Nephron progenitor cell (in vitro differentiated cells): Measurements from ENCODE around the gene FAM50B.
"Not testable (repeated sequence)": the region's sequence is repeated elsewhere in the genome, so short reads cannot be mapped to it uniquely, and the experiment has no call there.

Experiments used
- DNase-seq: peaks from one replicate; pipeline ENCODE4 v3.0.0; 2021
- H3K27ac Mint-ChIP-seq: 2 replicates; pipeline ENCODE4 v1.8.0; 2021; ENCODE audit warnings: mild to moderate bottlenecking, moderate library complexity, mixed read lengths
- H3K27me3 Mint-ChIP-seq: 2 replicates; pipeline ENCODE4 v1.8.0; 2021; ENCODE audit warnings: mild to moderate bottlenecking, low read depth, mixed read lengths; ENCODE audit not compliant: poor library complexity
- H3K36me3 Mint-ChIP-seq: 2 replicates; pipeline ENCODE4 v1.8.0; 2021; ENCODE audit warnings: low read depth, mixed read lengths
- H3K4me1 Mint-ChIP-seq: 2 replicates; pipeline ENCODE4 v1.8.0; 2021; ENCODE audit warnings: mixed read lengths
- H3K4me3 Mint-ChIP-seq: 2 replicates; pipeline ENCODE4 v1.8.0; 2021; ENCODE audit warnings: mild to moderate bottlenecking, moderate library complexity, mixed read lengths
- H3K9me3 Mint-ChIP-seq: 2 replicates; pipeline ENCODE4 v1.8.0; 2021; ENCODE audit warnings: mild to moderate bottlenecking, moderate library complexity, mixed read lengths
- CTCF ChIP-seq: fragments of 200-600 bp; sonication (generic); IDR thresholded peaks from 2 replicates; pipeline ENCODE4 v1.5.0; 2021; ENCODE audit warnings: antibody characterized with exemption

FAM50B gene

GRCh38 chr6:3861424-3861823, 12.3 kb downstream of the FAM50B start:
- peaks cover 13% of the 10 kb centered on the region for H3K9me3 Mint-ChIP-seq
- no peak overlapping the region for H3K4me3 Mint-ChIP-seq
- no peak for TF ChIP-seq CTCF
- no peak overlapping the region for H3K27ac Mint-ChIP-seq
- H3K4me1 Mint-ChIP-seq = peaks cover 7% of the 10 kb centered on the region
- peaks cover 60% of the 10 kb centered on the region for H3K27me3 Mint-ChIP-seq
- DNase-seq = no peak
- H3K36me3 Mint-ChIP-seq = no peaks in the 10 kb centered on the region

DNA sequence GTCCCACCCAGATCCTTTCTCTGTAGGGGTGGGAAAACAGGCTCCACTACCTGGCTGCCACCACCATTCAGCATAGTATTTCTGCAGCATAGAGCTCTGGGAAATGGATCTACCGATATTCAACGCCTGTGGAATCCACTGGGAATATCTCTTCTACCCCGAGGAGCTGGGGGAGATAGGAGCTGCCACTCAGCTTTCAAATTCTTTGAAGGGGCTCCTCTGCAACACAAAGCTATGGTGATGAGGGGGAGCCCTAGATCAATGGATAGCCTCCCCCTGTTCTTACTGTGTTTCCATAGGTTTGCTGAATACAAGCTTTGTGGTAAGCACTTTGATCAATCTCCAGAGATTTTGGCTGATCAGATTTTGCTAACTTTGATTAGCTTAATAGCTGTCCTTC, 12.9 kb downstream of the FAM50B start:
- no peaks in the 10 kb centered on the region for H3K36me3 Mint-ChIP-seq
- peaks cover 13% of the 10 kb centered on the region for H3K9me3 Mint-ChIP-seq

GRCh38 chr6:3863322-3863721, 14.1 kb downstream of the FAM50B start:
- DNase-seq, H3K4me3 Mint-ChIP-seq, H3K27ac Mint-ChIP-seq, H3K4me1 Mint-ChIP-seq, H3K36me3 Mint-ChIP-seq: not testable (repeated sequence)
- peaks cover 61% of the 10 kb centered on the region for H3K27me3 Mint-ChIP-seq
- H3K9me3 Mint-ChIP-seq = peaks cover 13% of the 10 kb centered on the region

More for the DNA sequence above, 12.9 kb downstream of the FAM50B start:
- no peak for DNase-seq
- peaks cover 60% of the 10 kb centered on the region for H3K27me3 Mint-ChIP-seq
- peaks cover 7% of the 10 kb centered on the region for H3K4me1 Mint-ChIP-seq
- H3K27ac Mint-ChIP-seq = no peak overlapping the region
- TF ChIP-seq CTCF = no peak
- no peak overlapping the region for H3K4me3 Mint-ChIP-seq

DNA sequence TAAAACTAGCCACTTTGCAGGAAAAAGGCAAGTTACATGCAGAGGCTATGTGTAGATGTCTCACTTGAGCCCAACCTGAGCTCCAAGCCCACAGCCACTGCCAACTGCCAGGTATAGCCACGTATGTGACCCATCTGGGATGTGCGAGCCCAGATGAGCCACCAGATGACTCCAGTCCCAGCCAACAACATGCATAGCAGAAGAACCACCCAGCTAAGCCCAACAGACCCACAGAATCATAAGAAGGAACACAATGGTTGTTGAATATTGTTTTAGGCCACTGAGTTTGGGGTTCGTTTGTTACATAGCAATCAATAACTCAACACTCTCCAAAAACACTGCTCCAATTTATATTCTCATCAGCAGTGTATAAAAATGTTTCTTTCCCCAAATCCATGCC, 16.3 kb downstream of the FAM50B start:
- H3K27ac Mint-ChIP-seq = no peak overlapping the region
- TF ChIP-seq CTCF = no peak
- peaks cover 64% of the 10 kb centered on the region for H3K27me3 Mint-ChIP-seq
- H3K4me3 Mint-ChIP-seq = no peak overlapping the region
- H3K4me1 Mint-ChIP-seq = peaks cover 7% of the 10 kb centered on the region
- H3K9me3 Mint-ChIP-seq = peaks cover 5% of the 10 kb centered on the region
- H3K36me3 Mint-ChIP-seq = no peaks in the 10 kb centered on the region
- DNase-seq = no peak

GRCh38 chr6:3867641-3868502, 18.7 kb downstream of the FAM50B start:
- H3K9me3 Mint-ChIP-seq = no peaks in the 10 kb centered on the region
- no peaks in the 10 kb centered on the region for H3K36me3 Mint-ChIP-seq
- no peaks in the 10 kb centered on the region for H3K4me1 Mint-ChIP-seq
- no peak for DNase-seq
- no peak overlapping the region for H3K4me3 Mint-ChIP-seq
- no peak overlapping the region for H3K27ac Mint-ChIP-seq
- no peak for TF ChIP-seq CTCF
- peaks cover 48% of the 10 kb centered on the region for H3K27me3 Mint-ChIP-seq

DNA sequence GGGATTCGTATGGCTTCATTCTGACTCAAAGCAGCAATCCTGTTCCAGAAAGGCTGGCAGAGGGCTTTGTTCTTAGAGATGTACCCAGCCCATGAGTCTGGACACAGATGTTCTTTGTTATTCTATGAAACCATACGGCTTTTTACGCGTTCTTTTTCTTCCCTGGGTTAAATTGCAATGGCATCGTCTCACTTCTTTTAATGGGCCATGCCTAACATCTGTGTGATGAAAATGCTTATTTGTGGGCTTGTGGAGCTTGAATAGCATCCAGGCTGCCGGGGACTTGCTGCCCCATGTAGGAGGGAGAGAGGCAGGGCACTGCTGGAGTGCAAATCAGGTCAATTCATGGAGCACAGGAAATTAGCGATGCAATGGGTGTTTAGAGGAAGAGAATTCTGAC, 19.4 kb downstream of the FAM50B start:
- no peak overlapping the region for H3K27ac Mint-ChIP-seq
- H3K36me3 Mint-ChIP-seq = no peaks in the 10 kb centered on the region

More for the DNA sequence above, 19.4 kb downstream of the FAM50B start:
- no peak for DNase-seq
- H3K27me3 Mint-ChIP-seq = peaks cover 50% of the 10 kb centered on the region
- no peak for TF ChIP-seq CTCF
- no peak overlapping the region for H3K4me3 Mint-ChIP-seq
- H3K9me3 Mint-ChIP-seq = no peaks in the 10 kb centered on the region
- H3K4me1 Mint-ChIP-seq = no peaks in the 10 kb centered on the region
